GM10266 (cell line): Measurements from ENCODE around the gene TMEM26.

Experiments
- DNase-seq: peaks from one replicate; pipeline ENCODE4 v3.0.0; 2012; ENCODE audit errors: extremely low spot score
- TF ChIP-seq, protein P1 (sequence below): IDR thresholded peaks from 2 replicates; pipeline ENCODE4 v1.5.1; 2012; ENCODE audit warnings: mild to moderate bottlenecking, low read depth; ENCODE audit not compliant: control insufficient read depth, insufficient read depth; ENCODE audit errors: missing control alignments

The TMEM26 gene

DNA sequence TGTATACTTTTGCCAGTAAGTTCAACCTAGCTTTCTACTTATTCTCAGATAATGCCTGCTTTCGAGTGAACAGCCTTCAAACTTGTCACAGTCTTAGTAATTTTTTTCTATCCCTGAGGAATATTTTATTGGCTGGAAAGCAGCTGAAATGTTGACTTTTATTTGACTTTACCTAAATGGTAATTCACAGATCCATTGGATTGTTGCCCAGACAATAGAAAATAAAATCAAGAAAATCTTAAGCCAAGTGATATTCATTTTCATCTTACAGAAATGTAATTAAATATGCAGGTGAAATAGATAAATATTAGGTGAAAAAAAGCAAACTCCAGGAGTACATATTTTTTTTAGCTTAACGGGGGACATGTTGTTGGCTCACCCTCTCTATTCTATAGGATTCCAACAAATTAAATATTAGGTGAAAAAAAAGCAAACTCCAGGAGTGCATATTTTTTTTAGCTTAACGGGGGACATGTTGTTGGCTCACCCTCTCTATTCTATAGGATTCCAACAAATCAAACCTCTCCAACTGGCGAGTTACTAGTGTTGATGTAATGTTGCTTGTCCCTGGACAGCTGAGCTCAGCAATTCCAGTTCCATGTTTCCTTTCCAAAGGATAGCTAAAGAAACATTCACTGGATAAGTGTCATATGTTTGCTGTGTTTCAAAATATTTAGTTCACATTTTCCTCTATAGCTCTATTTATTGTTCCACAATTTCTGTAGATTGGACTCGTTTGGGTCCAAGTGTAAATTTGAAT, 4.2 kb downstream of the TMEM26 start:
- no peak for DNase-seq
- TF ChIP-seq, protein P1, sequence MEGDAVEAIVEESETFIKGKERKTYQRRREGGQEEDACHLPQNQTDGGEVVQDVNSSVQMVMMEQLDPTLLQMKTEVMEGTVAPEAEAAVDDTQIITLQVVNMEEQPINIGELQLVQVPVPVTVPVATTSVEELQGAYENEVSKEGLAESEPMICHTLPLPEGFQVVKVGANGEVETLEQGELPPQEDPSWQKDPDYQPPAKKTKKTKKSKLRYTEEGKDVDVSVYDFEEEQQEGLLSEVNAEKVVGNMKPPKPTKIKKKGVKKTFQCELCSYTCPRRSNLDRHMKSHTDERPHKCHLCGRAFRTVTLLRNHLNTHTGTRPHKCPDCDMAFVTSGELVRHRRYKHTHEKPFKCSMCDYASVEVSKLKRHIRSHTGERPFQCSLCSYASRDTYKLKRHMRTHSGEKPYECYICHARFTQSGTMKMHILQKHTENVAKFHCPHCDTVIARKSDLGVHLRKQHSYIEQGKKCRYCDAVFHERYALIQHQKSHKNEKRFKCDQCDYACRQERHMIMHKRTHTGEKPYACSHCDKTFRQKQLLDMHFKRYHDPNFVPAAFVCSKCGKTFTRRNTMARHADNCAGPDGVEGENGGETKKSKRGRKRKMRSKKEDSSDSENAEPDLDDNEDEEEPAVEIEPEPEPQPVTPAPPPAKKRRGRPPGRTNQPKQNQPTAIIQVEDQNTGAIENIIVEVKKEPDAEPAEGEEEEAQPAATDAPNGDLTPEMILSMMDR = no peak

DNA sequence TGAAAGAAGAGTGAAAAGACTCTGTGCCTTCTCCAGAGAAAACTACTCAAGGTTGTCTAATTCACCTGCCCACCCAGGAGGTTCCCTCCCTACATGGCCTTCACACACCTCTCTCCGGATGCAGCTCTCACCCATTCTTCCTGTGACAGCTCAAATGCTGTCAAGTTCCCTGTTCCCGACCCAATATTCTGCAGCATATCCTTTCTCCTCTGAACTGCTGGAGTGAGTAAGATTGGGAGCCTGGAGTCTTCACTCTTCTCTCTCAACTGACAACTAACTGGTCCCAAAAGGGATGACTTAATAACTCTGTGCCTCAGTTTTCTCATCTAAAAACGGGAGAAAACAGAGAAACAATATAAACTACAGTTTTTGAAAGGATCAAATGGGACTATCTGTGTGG, 5.1 kb downstream of the TMEM26 start:
- TF ChIP-seq, protein P1 = no peak
- DNase-seq = no peak

DNA sequence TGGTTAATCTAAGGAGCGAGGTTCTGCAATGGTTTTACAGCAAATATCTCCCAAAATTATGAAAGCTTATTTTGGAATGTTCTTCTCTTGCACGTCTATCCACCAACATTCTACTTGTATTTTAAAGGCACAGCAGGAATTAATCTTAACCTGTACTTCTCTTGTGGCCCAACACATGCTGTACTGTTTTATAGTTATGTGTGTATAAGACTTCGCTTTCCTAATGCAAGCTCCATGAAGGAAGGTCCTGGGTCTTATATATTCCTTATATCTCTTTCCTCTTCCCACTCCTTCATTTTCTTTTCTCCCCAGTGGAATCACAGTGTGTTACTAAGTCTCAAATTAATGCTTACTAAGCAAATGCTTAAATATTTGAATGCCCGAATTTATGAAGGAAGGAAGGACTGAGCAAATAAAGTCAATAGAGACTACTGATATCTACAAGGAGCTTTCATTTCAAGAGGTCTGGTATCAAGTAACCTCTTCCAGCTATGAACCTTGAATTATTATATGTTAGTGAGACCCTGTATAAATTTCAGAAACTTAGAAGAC, 14.0 kb downstream of the TMEM26 start:
- DNase-seq = no peak
- TF ChIP-seq, protein P1 = no peak

DNA sequence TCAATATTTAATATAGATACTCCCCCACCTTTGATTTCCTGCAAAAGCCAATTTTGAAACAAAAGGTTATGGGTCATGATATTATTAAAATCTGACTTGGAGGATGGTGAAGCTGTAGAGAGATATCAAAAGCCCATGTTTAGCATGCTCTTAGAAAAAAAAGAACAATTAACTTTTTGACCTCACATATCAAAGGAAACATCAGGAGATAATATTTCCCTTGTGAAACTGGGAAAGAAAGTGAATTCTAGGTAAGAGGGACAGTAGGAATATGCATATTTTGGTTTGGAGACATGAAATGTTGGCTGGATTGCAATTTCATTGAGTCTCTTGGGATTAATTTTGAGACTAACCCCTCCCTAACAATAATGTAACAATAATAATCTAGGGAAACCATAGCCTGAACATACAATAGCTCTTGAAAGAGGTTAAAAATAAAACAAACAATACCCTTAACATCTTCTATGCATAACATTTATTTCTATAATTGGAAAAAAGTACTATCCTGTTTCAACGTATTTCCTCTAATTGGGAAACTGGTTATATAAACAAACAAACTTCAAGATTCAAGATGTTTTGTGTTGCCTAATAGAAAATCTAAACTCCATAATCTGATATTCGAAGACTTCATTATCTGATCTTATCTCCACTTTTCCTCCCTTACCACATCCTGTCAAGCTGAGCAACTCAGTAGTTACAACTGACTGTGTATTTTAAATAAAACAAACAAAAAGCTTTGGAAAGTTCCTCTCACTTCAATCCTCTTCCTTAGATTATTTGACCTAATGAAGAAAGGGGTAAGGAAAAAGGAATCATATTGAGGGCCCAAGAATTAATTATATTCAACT, 14.8 kb downstream of the TMEM26 start:
- no peak for DNase-seq
- TF ChIP-seq, protein P1 = no peak

DNA sequence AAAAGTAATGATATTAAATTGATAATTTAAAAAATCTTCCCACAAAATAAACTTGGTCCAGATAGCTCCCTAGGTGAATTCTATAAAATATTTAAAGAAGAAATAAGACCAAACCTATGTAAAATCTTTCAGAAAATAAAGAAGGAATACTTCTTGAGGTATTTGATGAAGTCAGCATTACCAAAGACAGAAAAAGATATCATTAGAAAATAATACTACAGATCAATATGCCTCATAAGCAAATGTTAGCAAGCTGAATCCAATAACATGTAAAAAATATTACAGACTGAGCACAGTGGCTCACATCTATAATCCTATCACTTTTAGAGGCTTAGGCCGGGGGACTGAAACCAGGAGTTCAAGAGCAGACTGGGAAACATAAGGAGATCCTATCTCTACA, 30.0 kb downstream of the TMEM26 start:
- DNase-seq = no peak
- TF ChIP-seq, protein P1 = no peak

DNA sequence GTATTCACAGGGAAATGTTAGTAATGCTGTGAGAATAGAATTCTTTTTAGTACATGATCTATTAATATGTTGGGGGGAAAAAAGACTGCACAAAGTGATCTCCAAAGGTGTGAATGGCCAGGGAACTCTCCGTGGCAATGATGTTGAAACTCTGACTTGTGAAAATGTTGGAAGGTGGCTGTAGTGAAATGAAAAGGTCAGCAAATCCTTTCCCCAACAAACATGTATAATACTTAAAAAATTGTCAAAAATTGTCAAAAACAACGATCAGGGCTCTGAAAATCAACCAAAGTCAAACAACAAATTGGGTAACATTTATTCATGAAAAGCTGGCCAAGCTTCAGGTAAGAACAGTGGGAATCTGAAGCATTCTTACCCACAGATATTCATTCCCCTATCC, 35.5 kb downstream of the TMEM26 start:
- TF ChIP-seq, protein P1 = no peak
- DNase-seq = no peak
